AG04449 (cell line): ENCODE results near the gene LBX2.

ENCODE experiments used
- CTCF ChIA-PET: fragments of 350-600 bp; formaldehyde crosslinking; extraction: SDS; loops from one replicate; lab custom pipeline; 2021; ENCODE audit warnings: antibody characterized with exemption; lab: Yijun Ruan, JAX
- POLR2A ChIA-PET: fragments of 400-600, 350-600 bp; formaldehyde crosslinking; extraction: SDS; loops from one replicate; lab custom pipeline; 2020; ENCODE audit warnings: antibody characterized with exemption, inconsistent platforms; lab: Yijun Ruan, JAX
- DNase-seq: peaks from one replicate; pipeline ENCODE4 v3.0.0-alpha.2; 2010; ENCODE audit warnings: low read depth, low spot score
- H3K4me3 ChIP-seq: 2 replicates; pipeline ENCODE4 v1.5.1; 2011; ENCODE audit warnings: low read depth, mild to moderate bottlenecking, control low read depth, low read length
- CTCF ChIP-seq: IDR thresholded peaks from one replicate; pipeline ENCODE4 v1.5.1; 2011; ENCODE audit warnings: mild to moderate bottlenecking, moderate library complexity, low read length, control low read depth, inconsistent platforms; ENCODE audit not compliant: insufficient read depth; ENCODE audit errors: missing control alignments

The LBX2 gene

GRCh38 chr2:74482801-74483674 is 16.4 kb downstream of the LBX2 start, which contains the start of the genes CCDC142 and TTC31:
CCDC142 (minus strand) TSS chr2:74482998; CDS start chr2:74482837, 161 bp downstream.
TTC31 (plus strand) TSS chr2:74483081; CDS start chr2:74483096, 15 bp downstream.
- ChIA-PET POLR2A (interaction anchor here (0.8 to 3.1 kb wide), 15 partner anchors 10 to 106 kb away, joined by 3 to 10 read pairs (median 5); partner anchors contain the start of genes AUP1, HTRA2, INO80B and LBX2), CTCF (interaction anchor here (0.6 to 15.3 kb wide), 23 partner anchors 10 to 155 kb away, joined by 3 to 401 read pairs (median 9); partner anchors contain the start of genes AUP1, HTRA2, INO80B and LBX2)
- peak; percentile 88 for TF ChIP-seq CTCF
- H3K4me3 ChIP-seq: peak within 1 kb of the TSS; percentile 99
- peak; percentile 58 for DNase-seq

- no peak for TF ChIP-seq CTCF
- ChIA-PET CTCF (interaction anchor here (1.0 to 15.3 kb wide), 21 partner anchors 9 to 147 kb away, joined by 3 to 401 read pairs (median 9); partner anchors contain the start of genes AUP1, HTRA2, INO80B and LBX2), POLR2A (interaction anchor here (0.8 to 3.1 kb wide), 17 partner anchors 9 to 107 kb away, joined by 3 to 10 read pairs (median 5); partner anchors contain the start of genes AUP1, HTRA2, INO80B and LBX2)
- H3K4me3 ChIP-seq: peak overlapping the region; percentile 99
- DNase-seq: no peak
These were observed 17.2 kb downstream of the LBX2 start for GRCh38 chr2:74481961-74482800.

DNA sequence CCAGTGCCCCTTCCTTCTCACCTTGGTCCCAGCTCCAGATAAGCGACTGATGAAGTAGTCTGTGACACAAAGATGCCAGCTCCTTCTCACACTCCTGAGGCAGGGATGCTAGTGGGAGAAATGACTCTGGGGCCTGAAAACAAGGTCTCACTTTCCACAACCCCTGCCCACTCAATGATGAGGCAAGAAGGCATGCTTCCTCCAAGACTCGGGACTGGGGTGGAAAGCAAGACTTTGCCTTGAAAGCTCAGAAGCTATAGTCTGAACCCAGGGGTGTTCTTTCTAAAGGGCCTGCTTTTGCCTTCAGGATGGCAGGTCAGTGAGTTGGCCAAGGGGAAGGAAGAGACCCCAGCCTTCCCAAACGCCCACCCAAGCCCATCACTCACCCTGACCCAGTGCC is 18.0 kb downstream of the LBX2 start:
- ChIA-PET POLR2A (interaction anchor here (0.6 to 3.1 kb wide), 12 partner anchors 8 to 357 kb away, joined by 3 to 10 read pairs (median 4); partner anchors contain the start of genes MRPL53 and WBP1), CTCF (interaction anchor here (1.0 to 15.3 kb wide), 15 partner anchors 9 to 148 kb away, joined by 3 to 401 read pairs (median 9); partner anchors contain the start of genes AUP1, HTRA2, INO80B and LBX2)
- TF ChIP-seq CTCF: no peak
- no peak for DNase-seq
- H3K4me3 ChIP-seq: peak overlapping the region; percentile 99

GRCh38 chr2:74474899-74475298 is 24.5 kb downstream of the LBX2 start:
- ChIA-PET POLR2A (interaction anchor here (2.5 kb wide), 1 partner anchor 16 kb away, joined by 8 read pairs; the partner anchor contains the start of gene WBP1), CTCF (interaction anchor here (0.7 to 4.1 kb wide), 4 partner anchors 7 to 169 kb away, joined by 3 to 32 read pairs (median 10); partner anchors contain the start of genes CCDC142 and TTC31)
- peak; percentile 10 for TF ChIP-seq CTCF
- DNase-seq: no peak
- H3K4me3 ChIP-seq: no peak overlapping the region

GRCh38 chr2:74474481-74474880 is 24.9 kb downstream of the LBX2 start:
- POLR2A ChIA-PET: interaction anchor here (0.6 to 2.5 kb wide), 2 partner anchors 16 to 109 kb away, joined by 3 to 8 read pairs; partner anchors contain the start of gene WBP1
- no peak for TF ChIP-seq CTCF
- no peak overlapping the region for H3K4me3 ChIP-seq
- CTCF ChIA-PET: interaction anchor here (0.7 to 4.1 kb wide), 5 partner anchors 8 to 169 kb away, joined by 3 to 32 read pairs (median 4); partner anchors contain the start of genes CCDC142, PCGF1 and TTC31
- DNase-seq: no peak
